ENCODE data around the gene CMTR1.
"Not testable (repeated sequence)": the region's sequence is repeated elsewhere in the genome, so short reads cannot be mapped to it uniquely, and the experiment has no call there.

CMTR1 gene

GRCh38 chr6:37433657-37434271, 743 bp downstream of the CMTR1 start:
- DNase-seq (ENCODE audit: low read depth in 2 of 2, low spot score in 1 of 2) = peak; percentile 9 to 11

DNA sequence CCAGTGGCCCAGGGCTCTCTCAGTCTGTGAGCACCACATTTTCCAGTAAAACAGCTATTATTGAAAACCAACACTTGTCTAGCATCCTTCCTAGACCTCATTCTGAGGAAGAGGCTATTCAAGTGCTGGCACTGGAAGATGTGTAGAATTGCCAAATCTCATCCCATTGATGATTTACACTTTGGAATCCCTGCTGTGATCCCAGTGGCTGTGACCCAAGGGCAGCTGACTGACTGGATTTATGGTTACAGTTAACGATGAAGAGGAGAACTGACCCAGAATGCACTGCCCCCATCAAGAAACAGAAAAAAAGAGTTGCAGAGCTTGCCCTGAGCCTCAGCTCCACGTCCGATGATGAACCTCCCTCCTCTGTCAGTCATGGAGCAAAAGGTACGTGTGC, 2.4 kb downstream of the CMTR1 start:
- no peak for DNase-seq (ENCODE audit: low read depth in 2 of 2, low spot score in 1 of 2)

DNA sequence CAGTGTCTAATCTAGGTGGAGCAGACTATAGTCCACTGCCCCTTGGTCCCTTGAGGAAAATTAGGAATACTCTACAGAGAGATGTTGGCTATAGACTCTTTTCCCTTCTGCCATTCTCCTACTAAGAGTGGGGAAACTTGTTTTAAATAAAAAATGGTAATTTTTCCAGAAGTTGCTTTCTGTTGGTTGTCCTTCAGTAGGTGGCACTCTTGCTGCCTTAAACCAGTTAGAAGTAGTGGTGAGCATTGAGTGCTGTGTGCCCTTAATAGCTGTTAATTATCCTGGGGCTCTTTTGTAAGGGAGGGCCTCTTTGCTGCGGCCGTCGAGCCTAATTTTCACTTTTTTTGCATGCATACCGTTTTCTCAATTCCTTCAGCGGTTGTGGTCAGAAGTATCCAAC, 2.8 kb downstream of the CMTR1 start:
- DNase-seq (ENCODE audit: low read depth in 2 of 2, low spot score in 1 of 2) = no peak

- no peak for DNase-seq (ENCODE audit: low read depth in 2 of 2, low spot score in 1 of 2)
Measured at GRCh38 chr6:37438930-37439329, 5.9 kb downstream of the CMTR1 start.

- DNase-seq (ENCODE audit: low read depth in 2 of 2, low spot score in 1 of 2) = no peak
Measured at GRCh38 chr6:37441651-37442050, 8.6 kb downstream of the CMTR1 start.

- DNase-seq (ENCODE audit: low read depth in 2 of 2, low spot score in 1 of 2) = no peak
Measured at GRCh38 chr6:37442416-37443215, 9.6 kb downstream of the CMTR1 start.

- DNase-seq (ENCODE audit: low read depth in 2 of 2, low spot score in 1 of 2) = not testable (repeated sequence)
Measured at GRCh38 chr6:37443216-37443542, 10.2 kb downstream of the CMTR1 start.

DNA sequence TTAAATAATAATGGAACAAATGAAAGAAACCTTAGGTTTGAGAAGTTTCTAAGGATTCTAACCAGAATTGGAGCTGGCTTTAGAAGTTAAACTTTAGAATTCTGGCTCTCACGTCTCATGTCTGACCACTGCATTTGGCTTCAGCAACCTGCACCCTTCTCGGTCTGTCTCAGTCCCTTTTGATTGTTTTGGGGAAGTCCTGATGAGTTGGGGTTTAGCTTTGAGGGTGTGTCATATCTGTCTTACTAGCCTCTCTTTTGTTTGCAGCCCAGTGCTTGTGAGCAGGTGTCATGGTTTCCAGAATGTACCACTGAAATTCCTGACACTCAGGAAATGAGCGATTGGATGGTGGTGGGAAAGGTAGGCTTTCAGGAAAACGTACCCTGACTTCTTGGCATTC, 17.0 kb downstream of the CMTR1 start:
- no peak for DNase-seq (ENCODE audit: low read depth in 2 of 2, low spot score in 1 of 2)

GRCh38 chr6:37451441-37452193, 18.6 kb downstream of the CMTR1 start:
- DNase-seq (ENCODE audit: low read depth in 2 of 2, low spot score in 1 of 2) = no peak

DNA sequence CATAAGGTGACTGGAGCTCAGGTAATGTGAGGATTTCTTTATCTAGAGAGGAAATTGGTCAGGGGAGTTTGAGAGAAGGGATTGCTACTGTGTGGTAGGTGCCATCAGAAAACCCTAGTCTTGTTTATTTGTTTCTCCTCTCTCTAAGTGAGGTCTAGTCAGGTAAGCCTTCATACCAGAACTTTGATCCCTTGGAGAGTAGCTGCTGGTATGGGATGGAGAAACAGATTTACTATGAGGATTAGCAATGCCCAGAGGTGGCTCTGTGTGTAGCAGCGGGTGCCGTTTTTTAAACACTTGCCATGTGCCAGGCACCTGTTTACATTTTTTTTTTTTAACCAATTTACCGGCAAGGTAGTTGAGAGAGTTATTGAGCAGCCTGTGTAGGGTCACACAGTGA, 19.5 kb downstream of the CMTR1 start:
- no peak for DNase-seq (ENCODE audit: low read depth in 2 of 2, low spot score in 1 of 2)

GRCh38 chr6:37454420-37455140, 21.6 kb downstream of the CMTR1 start:
- no peak for DNase-seq (ENCODE audit: low read depth in 2 of 2, low spot score in 1 of 2)

GRCh38 chr6:37456126-37456525, 23.1 kb downstream of the CMTR1 start:
- no peak for DNase-seq (ENCODE audit: low read depth in 2 of 2, low spot score in 1 of 2)

- no peak for DNase-seq (ENCODE audit: low read depth in 2 of 2, low spot score in 1 of 2)
Measured at GRCh38 chr6:37456816-37457560, 24.0 kb downstream of the CMTR1 start.

- no peak for DNase-seq (ENCODE audit: low read depth in 2 of 2, low spot score in 1 of 2)
Measured at GRCh38 chr6:37459981-37460800, 27.2 kb downstream of the CMTR1 start.

DNA sequence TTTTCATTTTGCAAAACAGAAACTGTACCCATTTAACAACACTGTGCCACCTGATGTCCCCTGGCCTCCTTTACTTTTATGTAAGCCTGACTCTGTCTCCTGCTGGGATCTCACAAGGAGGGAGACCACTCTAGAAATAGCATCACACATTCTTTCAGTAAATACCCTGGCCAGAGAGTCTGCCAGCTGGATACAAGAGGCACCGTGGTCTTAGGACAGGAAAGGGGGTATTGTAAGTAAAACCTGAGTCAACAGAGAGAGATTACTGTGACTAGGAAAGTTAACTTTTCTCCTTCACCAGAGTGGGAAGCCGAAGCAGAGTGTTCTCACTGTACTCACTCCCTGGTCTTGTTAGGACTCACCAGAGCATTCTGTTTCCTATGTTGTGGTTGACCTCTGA, 27.8 kb downstream of the CMTR1 start:
- no peak for DNase-seq (ENCODE audit: low read depth in 2 of 2, low spot score in 1 of 2)

DNA sequence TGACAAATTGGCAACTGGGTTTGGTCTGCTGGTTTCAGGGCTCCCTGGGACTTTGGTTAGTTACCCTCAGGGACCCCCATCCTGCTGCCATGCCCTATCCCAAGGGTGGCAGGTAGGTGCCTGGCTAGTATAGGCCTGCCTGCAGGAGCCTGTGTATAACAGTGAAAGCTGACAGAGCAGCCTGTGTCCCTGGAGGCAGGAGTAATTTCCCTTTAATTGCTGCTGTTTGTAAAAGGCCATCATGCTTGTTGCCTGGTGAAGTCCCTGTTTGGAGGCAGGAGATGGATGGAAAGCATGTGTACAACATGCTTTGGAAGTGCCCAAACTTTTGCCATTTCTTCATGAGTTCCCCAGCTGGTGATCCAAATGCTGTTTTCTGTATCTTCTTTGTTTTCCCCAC, 30.1 kb downstream of the CMTR1 start:
- no peak for DNase-seq (ENCODE audit: low read depth in 2 of 2, low spot score in 1 of 2)

- no peak for DNase-seq (ENCODE audit: low read depth in 2 of 2, low spot score in 1 of 2)
Measured at GRCh38 chr6:37467718-37468117, 34.7 kb downstream of the CMTR1 start.

GRCh38 chr6:37473364-37474095, 40.5 kb downstream of the CMTR1 start:
- DNase-seq (ENCODE audit: low read depth in 2 of 2, low spot score in 1 of 2) = no peak

GRCh38 chr6:37474316-37474715, 41.3 kb downstream of the CMTR1 start:
- no peak for DNase-seq (ENCODE audit: low read depth in 2 of 2, low spot score in 1 of 2)
